GM19324 (cell line): ENCODE data around the gene CARHSP1.
"Not testable (repeated sequence)": the region's sequence is repeated elsewhere in the genome, so short reads cannot be mapped to it uniquely, and the experiment has no call there.

ENCODE experiments used
- ATAC-seq: cut with Tn5 transposase; IDR thresholded peaks from one replicate; pipeline ENCODE4 v1.9.1; 2021; ENCODE audit warnings: mild to moderate bottlenecking, moderate library complexity; ENCODE audit not compliant: unreplicated experiment, low FRiP score

Gene CARHSP1

GRCh38 chr16:8803733-8804132 is 65.1 kb downstream of the CARHSP1 start:
- ATAC-seq: not testable (repeated sequence)
